ENCODE measurements around the gene KIF5B.
"Not testable (repeated sequence)": the region's sequence is repeated elsewhere in the genome, so short reads cannot be mapped to it uniquely, and the experiment has no call there.

DNA sequence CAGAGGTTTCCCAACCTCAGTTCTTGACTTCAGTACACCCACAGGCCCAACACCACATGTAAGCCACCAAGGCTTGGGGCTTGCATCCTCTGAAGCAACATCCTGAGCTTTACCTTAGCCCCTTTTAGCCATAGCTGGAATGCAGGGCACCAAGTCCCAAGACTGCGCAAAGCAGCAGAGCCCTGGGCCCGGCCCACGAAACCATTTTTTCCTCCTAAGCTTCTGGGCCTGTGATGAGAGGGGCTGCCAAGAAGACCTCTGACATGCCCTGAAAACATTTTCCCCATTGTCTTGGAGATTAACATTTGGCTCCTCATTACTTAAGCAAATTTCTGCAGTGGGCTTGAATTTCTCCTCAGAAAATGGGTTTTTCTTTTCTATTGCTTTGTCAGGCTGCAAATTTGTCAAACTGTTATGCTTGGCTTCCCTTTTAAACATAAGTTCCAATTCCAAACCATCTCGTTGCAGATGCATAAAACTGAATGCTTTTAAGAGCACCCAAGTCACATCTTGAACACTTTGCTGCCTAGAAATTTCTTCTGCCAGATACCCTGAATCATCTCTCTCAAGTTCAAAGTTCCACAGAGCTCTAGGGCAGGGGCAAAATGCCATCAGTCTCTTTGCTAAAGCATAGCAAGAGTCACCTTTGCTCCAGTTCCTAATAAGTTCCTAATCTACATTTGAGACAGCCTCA is 42.5 kb upstream of the KIF5B start:
- TF ChIP-seq CTCF, POLR2A (IDR thresholded peaks at IDR 0.05): not testable (repeated sequence)

Data from lower leg skin (tissue), 3 donors.